K562 (cell line): ENCODE data around the gene DSTYK. TPM values are rescaled to one million over a fixed set of nuclear protein-coding genes. Genes with fewer than 3 reads are reported as not detected.

Source experiments
- CREM ChIP-seq: IDR thresholded peaks from 2 replicates; pipeline ENCODE4 v1.6.1; 2014; ENCODE audit warnings: antibody characterized with exemption, low read depth
- ELF1 ChIP-seq: fragments of 200-800 bp; sonication (Bioruptor generic); IDR thresholded peaks from 2 replicates; pipeline ENCODE4 v1.6.1; 2016; ENCODE audit warnings: missing genetic modification characterization, missing compliant biosample characterization
- ERF ChIP-seq: fragments of 450-650 bp; formaldehyde crosslinking; IDR thresholded peaks from 2 replicates; pipeline ENCODE4 v1.4.0; 2020; ENCODE audit warnings: mild to moderate bottlenecking, mixed read lengths
- GATAD2B ChIP-seq: fragments of 450-650 bp; IDR thresholded peaks from 2 replicates; pipeline ENCODE4 v1.6.1; 2017; ENCODE audit warnings: mild to moderate bottlenecking, borderline replicate concordance
- L3MBTL2 ChIP-seq: fragments of 450-650 bp; IDR thresholded peaks from 2 replicates; pipeline ENCODE4 v1.6.1; 2016; ENCODE audit warnings: mild to moderate bottlenecking, moderate library complexity
- MCM3 ChIP-seq: fragments of 450-650 bp; IDR thresholded peaks from 2 replicates; pipeline ENCODE4 v1.6.1; 2016
- MECOM ChIP-seq: fragments of 250-450 bp; sonication (Bioruptor Pico); IDR thresholded peaks from 2 replicates; pipeline ENCODE4 v1.8.0; 2022; ENCODE audit warnings: inconsistent platforms
- PURB ChIP-seq: sonication (generic); formaldehyde crosslinking; IDR thresholded peaks from 2 replicates; pipeline ENCODE4 v1.9.0; 2021; ENCODE audit warnings: low read depth, mild to moderate bottlenecking, missing genetic modification reagents
- RFX1 ChIP-seq: fragments of 450-650 bp; IDR thresholded peaks from 2 replicates; pipeline ENCODE4 v1.6.1; 2016; ENCODE audit warnings: mild to moderate bottlenecking, moderate library complexity
- U2AF1 ChIP-seq: fragments of 200-400 bp; formaldehyde crosslinking; optimal IDR thresholded peaks from 2 replicates; pipeline ENCODE3; 2017; ENCODE audit warnings: mild to moderate bottlenecking, low read depth, low read length, moderate library complexity
- UBTF ChIP-seq, 2 experiments: IDR thresholded peaks; 2 replicates each; pipeline ENCODE4 v1.6.1; 2012; ENCODE audit warnings: improper control_type of control experiment in 2 of 2, low read depth in 2 of 2, low read length in 2 of 2, borderline replicate concordance in 1 of 2
- YY1 ChIP-seq, 3 experiments: IDR thresholded peaks; 2 replicates each; pipeline ENCODE4 v1.6.1; 2011; ENCODE audit warnings: low read length in 2 of 3, mild to moderate bottlenecking in 2 of 3, moderate library complexity in 2 of 3, borderline replicate concordance in 1 of 3, control low read depth in 1 of 3, low read depth in 1 of 3; ENCODE audit not compliant: insufficient read depth in 3 of 3, insufficient replicate concordance in 2 of 3, control insufficient read depth in 1 of 3, insufficient read length in 1 of 3; ENCODE audit errors: extremely low read depth in 1 of 3
- ZNF584 ChIP-seq: fragments of 200-800 bp; sonication (Bioruptor generic); IDR thresholded peaks from 2 replicates; pipeline ENCODE4 v1.6.1; 2016; ENCODE audit warnings: low read depth, mild to moderate bottlenecking, missing genetic modification characterization, missing compliant biosample characterization
- polyA plus RNA-seq, 8 experiments: library from polyadenylated mRNA; depleted of rRNA in 4 of 8; stranded (reverse) in 5 of 8; unstranded in 3 of 8; fragments of >200 nt; fragmentation: Nextera tagmentation in 2 of 8; fragmentation: Illumina TruSeq in 1 of 8; extraction: Ambion mirVana in 2 of 8; extraction: Trizol in 1 of 8; gene quantifications; 2 replicates each; pipeline versions ENCODE4 v1.2.1 to v1.2.3, GENCODE V29; 2011 to 2014; ENCODE audit warnings: inconsistent platforms in 1 of 8, missing spikeins in 1 of 8
- total RNA-seq, 7 experiments: library from RNA; depleted of rRNA in 6 of 7; stranded (reverse); fragments of >200 nt in 6 of 7; fragmentation: Illumina TruSeq in 2 of 7; extraction: Trizol in 2 of 7; gene quantifications; 2 replicates each; pipeline versions ENCODE4 v1.2.1 to v1.2.3, GENCODE V29; 2011 to 2021; ENCODE audit warnings: low replicate concordance in 1 of 7
- TF ChIP-seq, protein P1 (sequence below): fragments of 450-650 bp; IDR thresholded peaks from 2 replicates; pipeline ENCODE4 v1.7.1; 2018; ENCODE audit warnings: mild to moderate bottlenecking, low read depth; ENCODE audit not compliant: partially characterized antibody
- TF ChIP-seq, protein P2 (sequence below): fragments of 150-350 bp; conservative IDR thresholded peaks from 2 replicates; pipeline ENCODE4 v1.6.1; 2014; ENCODE audit warnings: low read length

Gene DSTYK
- total and polyA plus RNA-seq, 9 of the 15 experiments (the other 6 are each of a cell fraction or from before 2014, with no cell fraction given): 4.2 to 7.1 (median 6.2) TPM

GRCh38 chr1:205211169-205211838, at the start of gene DSTYK (continued):
- TF ChIP-seq ELF1: peak; percentile 54
- peak; percentile 86; the same call in 1 of the 2 replicates for TF ChIP-seq GATAD2B
- TF ChIP-seq, protein P1, sequence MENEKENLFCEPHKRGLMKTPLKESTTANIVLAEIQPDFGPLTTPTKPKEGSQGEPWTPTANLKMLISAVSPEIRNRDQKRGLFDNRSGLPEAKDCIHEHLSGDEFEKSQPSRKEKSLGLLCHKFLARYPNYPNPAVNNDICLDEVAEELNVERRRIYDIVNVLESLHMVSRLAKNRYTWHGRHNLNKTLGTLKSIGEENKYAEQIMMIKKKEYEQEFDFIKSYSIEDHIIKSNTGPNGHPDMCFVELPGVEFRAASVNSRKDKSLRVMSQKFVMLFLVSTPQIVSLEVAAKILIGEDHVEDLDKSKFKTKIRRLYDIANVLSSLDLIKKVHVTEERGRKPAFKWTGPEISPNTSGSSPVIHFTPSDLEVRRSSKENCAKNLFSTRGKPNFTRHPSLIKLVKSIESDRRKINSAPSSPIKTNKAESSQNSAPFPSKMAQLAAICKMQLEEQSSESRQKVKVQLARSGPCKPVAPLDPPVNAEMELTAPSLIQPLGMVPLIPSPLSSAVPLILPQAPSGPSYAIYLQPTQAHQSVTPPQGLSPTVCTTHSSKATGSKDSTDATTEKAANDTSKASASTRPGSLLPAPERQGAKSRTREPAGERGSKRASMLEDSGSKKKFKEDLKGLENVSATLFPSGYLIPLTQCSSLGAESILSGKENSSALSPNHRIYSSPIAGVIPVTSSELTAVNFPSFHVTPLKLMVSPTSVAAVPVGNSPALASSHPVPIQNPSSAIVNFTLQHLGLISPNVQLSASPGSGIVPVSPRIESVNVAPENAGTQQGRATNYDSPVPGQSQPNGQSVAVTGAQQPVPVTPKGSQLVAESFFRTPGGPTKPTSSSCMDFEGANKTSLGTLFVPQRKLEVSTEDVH: peak; percentile 79
- TF ChIP-seq PURB (CRISPR knock-in tag): no peak
- TF ChIP-seq L3MBTL2: peak; percentile 71
- no peak for TF ChIP-seq MCM3
- TF ChIP-seq ERF (CRISPR knock-in tag): 0 out of 2 replicates have a peak, but pooled peaks have one; percentile 79
- TF ChIP-seq, protein P2, sequence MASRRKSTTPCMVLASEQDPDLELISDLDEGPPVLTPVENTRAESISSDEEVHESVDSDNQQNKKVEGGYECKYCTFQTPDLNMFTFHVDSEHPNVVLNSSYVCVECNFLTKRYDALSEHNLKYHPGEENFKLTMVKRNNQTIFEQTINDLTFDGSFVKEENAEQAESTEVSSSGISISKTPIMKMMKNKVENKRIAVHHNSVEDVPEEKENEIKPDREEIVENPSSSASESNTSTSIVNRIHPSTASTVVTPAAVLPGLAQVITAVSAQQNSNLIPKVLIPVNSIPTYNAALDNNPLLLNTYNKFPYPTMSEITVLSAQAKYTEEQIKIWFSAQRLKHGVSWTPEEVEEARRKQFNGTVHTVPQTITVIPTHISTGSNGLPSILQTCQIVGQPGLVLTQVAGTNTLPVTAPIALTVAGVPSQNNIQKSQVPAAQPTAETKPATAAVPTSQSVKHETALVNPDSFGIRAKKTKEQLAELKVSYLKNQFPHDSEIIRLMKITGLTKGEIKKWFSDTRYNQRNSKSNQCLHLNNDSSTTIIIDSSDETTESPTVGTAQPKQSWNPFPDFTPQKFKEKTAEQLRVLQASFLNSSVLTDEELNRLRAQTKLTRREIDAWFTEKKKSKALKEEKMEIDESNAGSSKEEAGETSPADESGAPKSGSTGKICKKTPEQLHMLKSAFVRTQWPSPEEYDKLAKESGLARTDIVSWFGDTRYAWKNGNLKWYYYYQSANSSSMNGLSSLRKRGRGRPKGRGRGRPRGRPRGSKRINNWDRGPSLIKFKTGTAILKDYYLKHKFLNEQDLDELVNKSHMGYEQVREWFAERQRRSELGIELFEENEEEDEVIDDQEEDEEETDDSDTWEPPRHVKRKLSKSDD: peak; percentile 95; the same call in 1 of the 2 replicates
- TF ChIP-seq YY1 (IDR thresholded peaks at IDR 0.05; ENCODE audit: borderline replicate concordance in 1 of 3, control insufficient read depth in 1 of 3, extremely low read depth in 1 of 3, insufficient read depth in 3 of 3, insufficient read length in 1 of 3, insufficient replicate concordance in 2 of 3, low read depth in 1 of 3, low read length in 2 of 3): peak in 1 of 3 experiments; percentile 87
- TF ChIP-seq CREM: peak; percentile 97
- TF ChIP-seq ZNF584 (CRISPR knock-in tag): peak; percentile 44; the same call in 1 of the 2 replicates
- peak; percentile 78 to 95; a peak in 3 of 4 replicates for TF ChIP-seq UBTF (IDR thresholded peaks at IDR 0.05; ENCODE audit: borderline replicate concordance in 1 of 2, low read depth in 2 of 2, low read length in 2 of 2)
- TF ChIP-seq MECOM (CRISPR knock-in tag): 0 out of 2 replicates have a peak, but pooled peaks have one; percentile 14
- TF ChIP-seq RFX1: no peak
- peak; percentile 85 for TF ChIP-seq U2AF1
